Stomach (tissue), 9 donors: ENCODE results near the gene ARHGEF12. TPM values are rescaled to one million over a fixed set of nuclear protein-coding genes. Genes with fewer than 3 reads are reported as not detected.
A peak's percentile ranks its signal among the peaks of the same experiment; 100 is the strongest.

Experiments used
- DNase-seq, 2 donors: peaks; one replicate each; pipeline versions ENCODE4 v3.0.0 to v3.0.0-alpha.2; 2013 to 2019
- H3K27ac ChIP-seq, 5 donors: fragments of 200-600 bp in 4 of 5; sonication (generic) in 4 of 5; one replicate each; pipeline ENCODE4 v1.5.1; 2013 to 2019; ENCODE audit warnings: mild to moderate bottlenecking in 1 of 5, moderate library complexity in 1 of 5
- H3K27me3 ChIP-seq, 3 donors: fragments of 200-600 bp; sonication (generic); one replicate each; pipeline ENCODE4 v1.5.1; 2017 to 2019; ENCODE audit warnings: mixed run types in 1 of 3
- H3K36me3 ChIP-seq, 4 donors: fragments of 200-600 bp; sonication (generic); 1 replicate in 3 of 4; 2 replicates in 1 of 4; pipeline ENCODE4 v1.5.1; 2016 to 2019
- H3K4me1 ChIP-seq, 4 donors: fragments of 200-600 bp; sonication (generic); one replicate each; pipeline ENCODE4 v1.5.1; 2016 to 2019
- H3K4me3 ChIP-seq, 4 donors: fragments of 200-600 bp; sonication (generic) in 3 of 4; one replicate each; pipeline ENCODE4 v1.5.1; 2016 to 2019; ENCODE audit warnings: mild to moderate bottlenecking in 1 of 4
- H3K9me3 ChIP-seq, 4 donors: fragments of 200-600 bp; sonication (generic); one replicate each; pipeline ENCODE4 v1.5.1; 2016 to 2019
- CTCF ChIP-seq, 7 experiments: fragments of 450-650 bp in 4 of 7; fragments of 200-600 bp in 3 of 7; sonication (generic) in 3 of 7; IDR thresholded peaks; one replicate each; pipeline ENCODE4 v1.5.1; 2016 to 2019; ENCODE audit warnings: antibody characterized with exemption in 7 of 7, control low read depth in 2 of 7, mild to moderate bottlenecking in 1 of 7
- EP300 ChIP-seq: sonication (generic); formaldehyde crosslinking; IDR thresholded peaks from one replicate; pipeline ENCODE4 v1.6.1; 2017; ENCODE audit warnings: antibody characterized with exemption
- POLR2A ChIP-seq, 4 donors: fragments of 450-650 bp; IDR thresholded peaks; one replicate each; pipeline ENCODE4 v1.6.1; 2016; ENCODE audit warnings: antibody characterized with exemption in 4 of 4, control low read depth in 2 of 4, mild to moderate bottlenecking in 1 of 4, moderate library complexity in 1 of 4
- POLR2AphosphoS5 ChIP-seq, 3 donors: sonication (generic); formaldehyde crosslinking; IDR thresholded peaks; one replicate each; pipeline ENCODE4 v1.6.1; 2016; ENCODE audit warnings: antibody characterized with exemption in 3 of 3
- WGBS, 5 donors: extraction: QIAGEN DNeasy Blood & Tissue Kit in 3 of 5; methylation state at CpG; one replicate each; pipeline versions ENCODE4 v1.1.5 to v1.1.7; 2013 to 2018; 5-methylcytosine and 5-hydroxymethylcytosine counted together
- intact Hi-C: fragments of 100-400 bp; cut with DNase I; formaldehyde crosslinking; loops from one replicate; pipeline ENCODE4 v1.15.1; 2023; ENCODE audit warnings: low total_unique reads
- polyA plus RNA-seq, 3 donors: library from polyadenylated mRNA; stranded (reverse); fragments of 200-250 nt; gene quantifications; one replicate each; pipeline ENCODE4 v1.2.3, GENCODE V29; 2013
- total RNA-seq, 5 donors: library from RNA; depleted of rRNA; stranded (reverse); fragments of >200 nt; gene quantifications; one replicate each; pipeline versions ENCODE4 v1.1.0 to v1.2.3, GENCODE V29; 2014 to 2016
- donor health status: healthy with polysubstance abuse.
- donor health status: Bipolar disorder and iron deficiency.
- donor health status: healthy.

Gene ARHGEF12
- total and polyA plus RNA-seq, 8 donors: 11.5 to 186 (median 43.5) TPM

GRCh38 chr11:120293038-120293800 is 43.0 kb upstream of the ARHGEF12 start:
- no peak overlapping the region for H3K27ac ChIP-seq
- intact Hi-C loops: loop anchor here (5.0 kb wide), 1 partner anchor 56 kb away; no protein-coding TSS in a partner anchor
- H3K36me3 ChIP-seq: no peaks in the 10 kb centered on the region
- no peak for DNase-seq
- no peak overlapping the region for H3K4me3 ChIP-seq
- H3K4me1 ChIP-seq: peaks cover 0 to 4% (median 0%) of the 10 kb centered on the region in 4 donors
- H3K27me3 ChIP-seq: peaks cover 0 to 25% (median 0%) of the 10 kb centered on the region in 3 donors
- 64 to 70% (median 68%) methylated on average over 5 of the region's 5 CpGs for WGBS, 5 donors
- no peaks in the 10 kb centered on the region for H3K9me3 ChIP-seq
- no peak for TF ChIP-seq POLR2AphosphoS5 (IDR thresholded peaks at IDR 0.05)

GRCh38 chr11:120294096-120294495 is 42.1 kb upstream of the ARHGEF12 start:
- Histone ChIP-seq H3K4me3 (no peak overlapping the region), H3K27ac (no peak overlapping the region), H3K9me3 (no peaks in the 10 kb centered on the region), H3K27me3 (peaks cover 0 to 25% (median 3%) of the 10 kb centered on the region in 3 donors), H3K4me1 (peaks cover 0 to 4% (median 0%) of the 10 kb centered on the region in 4 donors), H3K36me3 (no peaks in the 10 kb centered on the region)
- intact Hi-C loops: loop anchor here (5.0 kb wide), 1 partner anchor 57 kb away; no protein-coding TSS in a partner anchor
- TF ChIP-seq EP300 (no peak), CTCF (IDR thresholded peaks at IDR 0.05) (no peak), POLR2A (IDR thresholded peaks at IDR 0.05) (no peak), POLR2AphosphoS5 (IDR thresholded peaks at IDR 0.05) (no peak)
- 63 to 76% (median 74%) methylated on average over 4 to 5 of the region's 5 CpGs for WGBS, 5 donors
- no peak for DNase-seq

- no peaks in the 10 kb centered on the region for H3K36me3 ChIP-seq
- 27 to 40% (median 32%) methylated on average over 4 of the region's 4 CpGs for WGBS, 5 donors
- TF ChIP-seq CTCF (IDR thresholded peaks at IDR 0.05) (no peak), POLR2A (IDR thresholded peaks at IDR 0.05) (no peak), POLR2AphosphoS5 (IDR thresholded peaks at IDR 0.05) (no peak), EP300 (no peak)
- no peak overlapping the region for H3K4me3 ChIP-seq
- H3K27ac ChIP-seq: no peak overlapping the region
- peaks cover 0 to 33% (median 3%) of the 10 kb centered on the region in 3 donors for H3K27me3 ChIP-seq
- H3K4me1 ChIP-seq: peaks cover 3 to 11% (median 4%) of the 10 kb centered on the region in 4 donors
- peak in 1 of 2 donors; percentile 66 for DNase-seq
- H3K9me3 ChIP-seq: no peaks in the 10 kb centered on the region
- intact Hi-C loops: no loop called here
Measured at GRCh38 chr11:120295099-120295498, 41.1 kb upstream of the ARHGEF12 start.

- WGBS, 5 donors: 92 to 99% (median 99%) methylated on average over 5 of the region's 5 CpGs
- Histone ChIP-seq H3K4me1 (peaks cover 3 to 20% (median 7%) of the 10 kb centered on the region in 4 donors), H3K27ac (no peak overlapping the region), H3K27me3 (peaks cover 0 to 33% (median 3%) of the 10 kb centered on the region in 3 donors), H3K9me3 (no peaks in the 10 kb centered on the region), H3K4me3 (no peak overlapping the region), H3K36me3 (no peaks in the 10 kb centered on the region)
- no peak for DNase-seq
- TF ChIP-seq CTCF (IDR thresholded peaks at IDR 0.05) (no peak), POLR2A (IDR thresholded peaks at IDR 0.05) (no peak), EP300 (no peak), POLR2AphosphoS5 (IDR thresholded peaks at IDR 0.05) (no peak)
- intact Hi-C loops: no loop called here
Measured at GRCh38 chr11:120296554-120296953, 39.7 kb upstream of the ARHGEF12 start.

- no peak overlapping the region for H3K4me3 ChIP-seq
- no peak overlapping the region for H3K27ac ChIP-seq
- no peak for DNase-seq
- intact Hi-C loops: no loop called here
- H3K9me3 ChIP-seq: no peaks in the 10 kb centered on the region
- H3K27me3 ChIP-seq: peaks cover 0 to 22% (median 3%) of the 10 kb centered on the region in 3 donors
- H3K36me3 ChIP-seq: no peaks in the 10 kb centered on the region
- TF ChIP-seq CTCF (IDR thresholded peaks at IDR 0.05): no peak
- TF ChIP-seq POLR2A (IDR thresholded peaks at IDR 0.05): no peak
- TF ChIP-seq EP300: no peak
- TF ChIP-seq POLR2AphosphoS5 (IDR thresholded peaks at IDR 0.05): no peak
- H3K4me1 ChIP-seq: peaks cover 3 to 33% (median 18%) of the 10 kb centered on the region in 4 donors
- WGBS, 5 donors: 86 to 93% (median 89%) methylated on average over 4 to 5 of the region's 5 CpGs
Measured at GRCh38 chr11:120298461-120298860, 37.8 kb upstream of the ARHGEF12 start.
